Stimulated activated naive B cell treated with anti-CD40 and anti-IgM and Interleukin-4, amounts not matched to agents 10 μg/mL and 1 μg/mL and 100 μg/mL, for 72 hours (primary cell): ENCODE data around the gene SLC47A2.
A peak's percentile ranks its signal among the peaks of the same experiment; 100 is the strongest.
"Not testable (repeated sequence)": the region's sequence is repeated elsewhere in the genome, so short reads cannot be mapped to it uniquely, and the experiment has no call there.

Experiments used
- ATAC-seq, 2 donors: fragments of 150-1000 bp; cut with Tn5 transposase; replicated peaks; 2 replicates each; pipeline ENCODE4 v1.10.0; 2021; ENCODE audit warnings: moderate library complexity in 1 of 2
- DNase-seq: peaks from one replicate; pipeline ENCODE4 v3.0.0; 2021
- H3K27ac Mint-ChIP-seq: one replicate; pipeline ENCODE4 v1.8.0; 2022; ENCODE audit warnings: mild to moderate bottlenecking, mixed read lengths
- H3K27me3 Mint-ChIP-seq, 2 donors: one replicate each; pipeline ENCODE4 v1.8.0; 2022; ENCODE audit warnings: mixed read lengths in 2 of 2
- H3K36me3 Mint-ChIP-seq, 2 donors: one replicate each; pipeline ENCODE4 v1.8.0; 2022; ENCODE audit warnings: mixed read lengths in 2 of 2, mild to moderate bottlenecking in 1 of 2
- H3K4me1 Mint-ChIP-seq, 2 donors: one replicate each; pipeline ENCODE4 v1.8.0; 2022; ENCODE audit warnings: mixed read lengths in 2 of 2, mild to moderate bottlenecking in 1 of 2
- H3K4me3 Mint-ChIP-seq, 2 donors: one replicate each; pipeline ENCODE4 v1.8.0; 2022; ENCODE audit warnings: mild to moderate bottlenecking in 2 of 2, mixed read lengths in 2 of 2, moderate library complexity in 1 of 2
- H3K9me3 Mint-ChIP-seq, 2 donors: one replicate each; pipeline ENCODE4 v1.8.0; 2022; ENCODE audit warnings: mixed read lengths in 2 of 2, mild to moderate bottlenecking in 1 of 2

The SLC47A2 gene

GRCh38 chr17:19716108-19717030 lies at the start of gene SLC47A2:
TSS of gene SLC47A2 (minus strand) at chr17:19716584. CDS start at chr17:19716555, 29 bp downstream.
- Mint-ChIP-seq H3K4me1 (peaks cover 7 to 12% of the 10 kb centered on the region in 2 donors), H3K36me3 (no peaks in the 10 kb centered on the region), H3K27me3 (peaks cover 4 to 9% of the 10 kb centered on the region in 2 donors), H3K27ac (peak within 1 kb of the TSS; percentile 49), H3K9me3 (no peaks in the 10 kb centered on the region), H3K4me3 (no peak within 1 kb of the TSS)
- no peak for ATAC-seq
- no peak for DNase-seq

GRCh38 chr17:19766016-19766415 lies 49.6 kb upstream of the SLC47A2 start:
- Mint-ChIP-seq H3K4me1 (peaks cover 4 to 13% of the 10 kb centered on the region in 2 donors), H3K9me3 (no peaks in the 10 kb centered on the region), H3K27ac (no peak overlapping the region), H3K4me3 (no peak overlapping the region), H3K27me3 (peaks cover 19 to 36% of the 10 kb centered on the region in 2 donors), H3K36me3 (no peaks in the 10 kb centered on the region)
- no peak for ATAC-seq
- no peak for DNase-seq

GRCh38 chr17:19763991-19764390 lies 47.6 kb upstream of the SLC47A2 start:
- H3K36me3 Mint-ChIP-seq, DNase-seq, ATAC-seq, H3K4me3 Mint-ChIP-seq, H3K27ac Mint-ChIP-seq, H3K9me3 Mint-ChIP-seq: not testable (repeated sequence)
- H3K4me1 Mint-ChIP-seq = peaks cover 4 to 13% of the 10 kb centered on the region in 2 donors
- peaks cover 28 to 42% of the 10 kb centered on the region in 2 donors for H3K27me3 Mint-ChIP-seq

- ATAC-seq (no peak), DNase-seq (no peak)
- Mint-ChIP-seq H3K4me1 (peaks cover 4 to 13% of the 10 kb centered on the region in 2 donors), H3K27me3 (peaks cover 30 to 47% of the 10 kb centered on the region in 2 donors), H3K27ac (no peak overlapping the region), H3K36me3 (no peaks in the 10 kb centered on the region), H3K4me3 (no peak overlapping the region), H3K9me3 (no peaks in the 10 kb centered on the region)
Observed at GRCh38 chr17:19763416-19763815, 47.0 kb upstream of the SLC47A2 start.

- no peak overlapping the region for H3K4me3 Mint-ChIP-seq
- ATAC-seq (peak; percentile 80 to 81), DNase-seq (peak; percentile 57)
- H3K4me1 Mint-ChIP-seq = peaks cover 4 to 13% of the 10 kb centered on the region in 2 donors
- no peak overlapping the region for H3K27ac Mint-ChIP-seq
- no peaks in the 10 kb centered on the region for H3K36me3 Mint-ChIP-seq
- peaks cover 30 to 49% of the 10 kb centered on the region in 2 donors for H3K27me3 Mint-ChIP-seq
- no peaks in the 10 kb centered on the region for H3K9me3 Mint-ChIP-seq
Observed at GRCh38 chr17:19762515-19762961, 46.2 kb upstream of the SLC47A2 start.

GRCh38 chr17:19760746-19761145 lies 44.4 kb upstream of the SLC47A2 start:
- Mint-ChIP-seq H3K4me3 (no peak overlapping the region), H3K4me1 (peaks cover 12 to 21% of the 10 kb centered on the region in 2 donors), H3K27me3 (peaks cover 24 to 42% of the 10 kb centered on the region in 2 donors), H3K9me3 (peaks cover 0 to 1% of the 10 kb centered on the region in 2 donors), H3K27ac (no peak overlapping the region), H3K36me3 (no peaks in the 10 kb centered on the region)
- ATAC-seq (no peak), DNase-seq (no peak)

GRCh38 chr17:19759568-19760549 lies 43.5 kb upstream of the SLC47A2 start:
- ATAC-seq = no peak
- Mint-ChIP-seq H3K4me3 (no peak overlapping the region), H3K4me1 (peaks cover 20 to 30% of the 10 kb centered on the region in 2 donors), H3K9me3 (peaks cover 0 to 2% of the 10 kb centered on the region in 2 donors), H3K27me3 (peaks cover 20 to 36% of the 10 kb centered on the region in 2 donors), H3K27ac (no peak overlapping the region), H3K36me3 (no peaks in the 10 kb centered on the region)
- no peak for DNase-seq

- no peak overlapping the region for H3K27ac Mint-ChIP-seq
- H3K36me3 Mint-ChIP-seq = no peaks in the 10 kb centered on the region
- no peak for DNase-seq
- no peak for ATAC-seq
- H3K4me1 Mint-ChIP-seq = peaks cover 37 to 52% of the 10 kb centered on the region in 2 donors
- peaks cover 0 to 2% of the 10 kb centered on the region in 2 donors for H3K9me3 Mint-ChIP-seq
- H3K27me3 Mint-ChIP-seq = peaks cover 17 to 21% of the 10 kb centered on the region in 2 donors
- H3K4me3 Mint-ChIP-seq = no peak overlapping the region
Observed at GRCh38 chr17:19757536-19758180, 41.3 kb upstream of the SLC47A2 start.

GRCh38 chr17:19756546-19756945 lies 40.2 kb upstream of the SLC47A2 start:
- H3K27me3 Mint-ChIP-seq = peaks cover 14% of the 10 kb centered on the region in 2 donors
- H3K4me1 Mint-ChIP-seq = peaks cover 41 to 56% of the 10 kb centered on the region in 2 donors
- DNase-seq (no peak), ATAC-seq (no peak)
- peak overlapping the region; percentile 96 for H3K27ac Mint-ChIP-seq
- H3K36me3 Mint-ChIP-seq = no peaks in the 10 kb centered on the region
- H3K9me3 Mint-ChIP-seq = peaks cover 0 to 2% of the 10 kb centered on the region in 2 donors
- no peak overlapping the region for H3K4me3 Mint-ChIP-seq

- Mint-ChIP-seq H3K27ac (peak overlapping the region; percentile 96), H3K4me1 (peaks cover 44 to 56% of the 10 kb centered on the region in 2 donors), H3K4me3 (peak overlapping the region; percentile 5 to 60), H3K9me3 (peaks cover 0 to 2% of the 10 kb centered on the region in 2 donors), H3K27me3 (peaks cover 15 to 19% of the 10 kb centered on the region in 2 donors), H3K36me3 (no peaks in the 10 kb centered on the region)
- DNase-seq (peak; percentile 78), ATAC-seq (peak; percentile 72 to 74)
Observed at GRCh38 chr17:19755821-19756510, 39.6 kb upstream of the SLC47A2 start.

GRCh38 chr17:19755392-19755791 lies 39.0 kb upstream of the SLC47A2 start:
- Mint-ChIP-seq H3K9me3 (peaks cover 0 to 2% of the 10 kb centered on the region in 2 donors), H3K36me3 (no peaks in the 10 kb centered on the region), H3K4me1 (peaks cover 47 to 56% of the 10 kb centered on the region in 2 donors), H3K27me3 (peaks cover 16 to 21% of the 10 kb centered on the region in 2 donors), H3K4me3 (peak overlapping the region; percentile 5 to 60), H3K27ac (peak overlapping the region; percentile 96)
- DNase-seq = peak; percentile 11
- ATAC-seq = peak; percentile 26 to 31

GRCh38 chr17:19753661-19754463 lies 37.5 kb upstream of the SLC47A2 start:
- H3K27ac Mint-ChIP-seq = peak overlapping the region; percentile 91
- H3K36me3 Mint-ChIP-seq = no peaks in the 10 kb centered on the region
- H3K4me3 Mint-ChIP-seq = peak overlapping the region; percentile 35 to 44
- peaks cover 0 to 2% of the 10 kb centered on the region in 2 donors for H3K9me3 Mint-ChIP-seq
- peaks cover 47 to 56% of the 10 kb centered on the region in 2 donors for H3K4me1 Mint-ChIP-seq
- H3K27me3 Mint-ChIP-seq = peaks cover 16 to 22% of the 10 kb centered on the region in 2 donors
- no peak for DNase-seq
- no peak for ATAC-seq
